AG04450 (cell line): ENCODE data around the gene NET1. TPM values are rescaled to one million over a fixed set of nuclear protein-coding genes. Genes with fewer than 3 reads are reported as not detected.

Experiments
- CTCF ChIA-PET: fragments of 300-600, 350-600 bp; formaldehyde crosslinking; extraction: SDS; loops from one replicate; lab custom pipeline; 2022; ENCODE audit warnings: antibody characterized with exemption, inconsistent platforms; lab: Charles Lee
- POLR2A ChIA-PET: fragments of 350-600 bp; formaldehyde crosslinking; extraction: SDS; loops from one replicate; lab custom pipeline; 2021; ENCODE audit warnings: antibody characterized with exemption, inconsistent platforms; lab: Yijun Ruan, JAX
- DNase-seq: peaks from one replicate; pipeline ENCODE4 v3.0.0-alpha.2; 2011; ENCODE audit warnings: low read depth, low spot score
- H3K27ac ChIP-seq: one replicate; pipeline ENCODE4 v1.5.1; 2012; ENCODE audit warnings: low read depth, low read length, control low read depth
- H3K27me3 ChIP-seq: one replicate; pipeline ENCODE4 v1.6.0; 2012; ENCODE audit warnings: low read length; ENCODE audit not compliant: control insufficient read depth, insufficient read depth
- H3K4me3 ChIP-seq: 2 replicates; pipeline ENCODE4 v1.5.1; 2011; ENCODE audit warnings: mild to moderate bottlenecking, low read depth, low read length, control low read depth
- H3K9me3 ChIP-seq: 2 replicates; pipeline ENCODE4 v1.5.1; 2012; ENCODE audit warnings: low read length; ENCODE audit not compliant: control insufficient read depth, insufficient read depth
- polyA plus RNA-seq: library from polyadenylated mRNA; depleted of rRNA; stranded (reverse); fragments of >200 nt; gene quantifications from 2 replicates; pipeline ENCODE4 v1.2.3, GENCODE V29; 2011
- TF ChIP-seq, protein P1 (sequence below): IDR thresholded peaks from 2 replicates; pipeline ENCODE4 v1.5.1; 2011; ENCODE audit warnings: low read depth, low read length, control low read depth, inconsistent platforms

NET1 gene
- polyA plus RNA-seq, 1 experiment, result 46.8 TPM

DNA sequence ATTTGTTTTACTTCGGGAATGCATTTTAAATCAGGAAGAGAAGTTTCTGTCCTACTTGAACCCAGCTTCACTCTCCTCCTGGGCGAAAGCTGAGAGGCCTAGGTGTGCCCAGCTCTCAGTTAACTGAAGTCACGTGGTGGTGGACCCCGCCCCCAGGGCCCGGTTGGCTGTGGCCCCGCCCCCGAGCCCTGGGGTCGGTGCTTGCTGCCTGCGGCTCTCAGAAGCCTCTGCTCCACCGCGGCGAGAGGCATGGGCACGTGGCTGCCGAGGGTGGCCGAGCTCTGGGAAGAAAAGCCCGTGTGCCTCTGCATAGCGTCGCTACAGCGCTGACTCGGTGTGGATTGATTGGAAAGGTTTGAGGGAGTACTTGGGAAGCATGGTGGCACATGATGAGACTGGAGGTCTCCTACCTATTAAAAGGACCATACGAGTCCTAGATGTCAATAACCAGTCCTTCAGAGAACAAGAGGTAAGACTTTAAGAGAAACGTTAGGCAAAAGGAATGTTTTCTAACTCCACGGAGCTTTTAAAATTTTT, 34.1 kb downstream of the NET1 start:
- ChIA-PET CTCF (interaction anchor here (0.9 to 11.1 kb wide), 7 partner anchors 11 to 632 kb away, joined by 3 to 309 read pairs (median 4); no protein-coding TSS in a partner anchor), POLR2A (interaction anchor here (0.5 to 2.2 kb wide), 13 partner anchors 11 to 413 kb away, joined by 3 to 16 read pairs (median 4); partner anchors contain the start of gene GDI2)
- peak overlapping the region; percentile 84 for H3K4me3 ChIP-seq
- TF ChIP-seq, protein P1, sequence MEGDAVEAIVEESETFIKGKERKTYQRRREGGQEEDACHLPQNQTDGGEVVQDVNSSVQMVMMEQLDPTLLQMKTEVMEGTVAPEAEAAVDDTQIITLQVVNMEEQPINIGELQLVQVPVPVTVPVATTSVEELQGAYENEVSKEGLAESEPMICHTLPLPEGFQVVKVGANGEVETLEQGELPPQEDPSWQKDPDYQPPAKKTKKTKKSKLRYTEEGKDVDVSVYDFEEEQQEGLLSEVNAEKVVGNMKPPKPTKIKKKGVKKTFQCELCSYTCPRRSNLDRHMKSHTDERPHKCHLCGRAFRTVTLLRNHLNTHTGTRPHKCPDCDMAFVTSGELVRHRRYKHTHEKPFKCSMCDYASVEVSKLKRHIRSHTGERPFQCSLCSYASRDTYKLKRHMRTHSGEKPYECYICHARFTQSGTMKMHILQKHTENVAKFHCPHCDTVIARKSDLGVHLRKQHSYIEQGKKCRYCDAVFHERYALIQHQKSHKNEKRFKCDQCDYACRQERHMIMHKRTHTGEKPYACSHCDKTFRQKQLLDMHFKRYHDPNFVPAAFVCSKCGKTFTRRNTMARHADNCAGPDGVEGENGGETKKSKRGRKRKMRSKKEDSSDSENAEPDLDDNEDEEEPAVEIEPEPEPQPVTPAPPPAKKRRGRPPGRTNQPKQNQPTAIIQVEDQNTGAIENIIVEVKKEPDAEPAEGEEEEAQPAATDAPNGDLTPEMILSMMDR, result no peak
- H3K27ac ChIP-seq, result peak overlapping the region; percentile 47
- no peaks in the 10 kb centered on the region for H3K9me3 ChIP-seq
- peak; percentile 54 for DNase-seq
- H3K27me3 ChIP-seq, result no peaks in the 10 kb centered on the region

DNA sequence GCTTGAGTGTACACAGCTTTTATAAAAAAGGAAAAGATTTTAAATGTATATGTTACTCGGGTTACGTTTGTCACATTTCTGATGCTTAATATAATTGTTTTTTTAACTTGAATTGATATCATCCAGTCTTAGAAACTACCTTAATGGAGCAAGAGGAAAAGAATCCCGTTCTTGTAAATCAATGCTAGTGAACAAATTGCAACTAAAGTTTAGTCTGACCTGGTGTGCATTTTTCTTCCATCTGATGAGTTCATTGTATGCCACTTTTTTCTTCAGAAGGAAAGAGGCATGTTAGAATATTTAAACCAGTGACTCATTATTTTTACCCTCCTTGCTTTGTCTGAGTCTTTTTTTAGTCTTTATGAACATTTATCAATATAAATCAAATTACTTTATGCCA, 34.7 kb downstream of the NET1 start:
- Histone ChIP-seq H3K4me3 (peak overlapping the region; percentile 84), H3K9me3 (no peaks in the 10 kb centered on the region), H3K27ac (no peak overlapping the region), H3K27me3 (no peaks in the 10 kb centered on the region)
- CTCF ChIA-PET, result interaction anchor here (1.0 to 11.1 kb wide), 5 partner anchors 101 to 632 kb away, joined by 3 to 309 read pairs (median 8); no protein-coding TSS in a partner anchor
- TF ChIP-seq, protein P1, result no peak
- POLR2A ChIA-PET, result interaction anchor here (0.6 to 2.2 kb wide), 11 partner anchors 12 to 226 kb away, joined by 3 to 16 read pairs (median 4); no protein-coding TSS in a partner anchor
- no peak for DNase-seq

DNA sequence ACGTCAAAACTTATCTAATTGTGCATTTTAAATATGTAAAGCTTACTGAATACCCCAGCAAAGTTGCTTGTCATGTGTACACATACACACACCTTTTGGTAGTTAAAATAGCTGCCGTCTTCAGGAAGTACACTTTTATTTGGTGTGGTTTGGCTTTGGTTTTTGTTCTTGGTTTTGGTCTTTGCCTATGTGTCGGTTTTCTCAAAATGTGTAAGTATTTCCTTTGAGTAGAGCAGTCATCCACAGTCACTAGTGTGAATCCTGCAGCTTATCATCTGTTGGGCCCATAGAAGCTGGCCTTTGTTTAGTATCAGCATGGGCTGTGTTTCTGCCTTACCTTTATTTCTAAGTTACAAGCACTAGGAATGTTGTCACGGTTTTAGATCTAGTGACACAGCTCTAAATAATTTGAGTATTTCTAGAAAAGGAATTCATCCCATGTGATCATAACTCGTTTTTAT, 35.3 kb downstream of the NET1 start:
- TF ChIP-seq, protein P1, result no peak
- POLR2A ChIA-PET, result interaction anchor here (1.0 to 2.2 kb wide), 3 partner anchors 101 to 180 kb away, joined by 5 to 11 read pairs (median 6); no protein-coding TSS in a partner anchor
- peak overlapping the region; percentile 84 for H3K4me3 ChIP-seq
- no peak overlapping the region for H3K27ac ChIP-seq
- no peak for DNase-seq
- H3K27me3 ChIP-seq, result no peaks in the 10 kb centered on the region
- CTCF ChIA-PET, result interaction anchor here (1.2 to 11.1 kb wide), 5 partner anchors 14 to 633 kb away, joined by 4 to 309 read pairs (median 8); no protein-coding TSS in a partner anchor
- H3K9me3 ChIP-seq, result no peaks in the 10 kb centered on the region

DNA sequence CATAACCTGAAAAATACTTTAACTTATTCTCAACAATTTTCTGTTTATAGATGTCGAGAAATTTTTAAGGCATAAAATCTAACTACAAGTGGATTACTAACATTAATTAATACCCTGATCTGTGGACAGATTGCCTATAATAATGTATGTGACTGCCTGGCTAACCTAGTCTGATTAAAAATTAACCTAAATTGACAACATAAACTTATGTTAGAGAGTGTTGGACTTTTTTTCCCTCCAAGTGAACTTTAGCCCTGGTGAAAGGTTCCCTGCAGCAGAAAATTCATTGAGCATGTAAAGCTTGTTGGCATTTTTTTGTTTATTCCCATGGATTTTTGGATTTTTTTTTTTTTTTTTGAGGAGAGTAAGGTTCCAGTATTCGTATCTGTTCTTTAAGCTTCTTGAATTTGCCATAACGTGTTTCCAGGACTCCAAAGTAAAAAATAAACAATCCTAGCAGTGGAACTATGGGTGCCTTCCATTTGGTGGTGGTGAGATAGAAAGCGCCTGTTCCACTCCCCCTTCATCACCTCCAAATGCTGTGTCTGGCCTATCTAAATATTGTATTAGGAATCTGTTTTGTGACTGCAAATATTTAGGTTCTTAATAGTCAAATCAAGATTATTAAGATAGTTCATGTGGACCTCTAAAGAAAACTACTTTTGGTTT, 36.1 kb downstream of the NET1 start:
- TF ChIP-seq, protein P1, result no peak
- H3K4me3 ChIP-seq, result peak overlapping the region; percentile 84
- H3K27ac ChIP-seq, result no peak overlapping the region
- no peaks in the 10 kb centered on the region for H3K9me3 ChIP-seq
- no peak for DNase-seq
- CTCF ChIA-PET, result interaction anchor here (1.2 to 11.1 kb wide), 3 partner anchors 15 to 181 kb away, joined by 5 to 309 read pairs (median 11); no protein-coding TSS in a partner anchor
- H3K27me3 ChIP-seq, result no peaks in the 10 kb centered on the region
- POLR2A ChIA-PET, result interaction anchor here (1.0 kb wide), 1 partner anchor 175 kb away, joined by 5 read pairs; no protein-coding TSS in a partner anchor
